Chondrocyte (in vitro differentiated cells): ENCODE measurements around the gene CKLF. TPM values are rescaled to one million over a fixed set of nuclear protein-coding genes. Genes with fewer than 3 reads are reported as not detected.

Experiments
- DNase-seq: peaks from one replicate; pipeline ENCODE4 v3.0.0; 2021; ENCODE audit warnings: mixed read lengths, low spot score
- H3K27ac Mint-ChIP-seq: one replicate; pipeline ENCODE4 v1.8.0; 2021; ENCODE audit warnings: mild to moderate bottlenecking, moderate library complexity, mixed read lengths; ENCODE audit not compliant: unreplicated experiment
- H3K27me3 Mint-ChIP-seq: 2 replicates; pipeline ENCODE4 v1.8.0; 2021; ENCODE audit warnings: low read depth, mixed read lengths
- H3K36me3 Mint-ChIP-seq: 2 replicates; pipeline ENCODE4 v1.8.0; 2021; ENCODE audit warnings: low read depth, mixed read lengths
- H3K4me1 Mint-ChIP-seq: 2 replicates; pipeline ENCODE4 v1.8.0; 2021; ENCODE audit warnings: low read depth, mild to moderate bottlenecking, mixed read lengths
- H3K4me3 Mint-ChIP-seq: one replicate; pipeline ENCODE4 v1.8.0; 2021; ENCODE audit warnings: mild to moderate bottlenecking, moderate library complexity, mixed read lengths; ENCODE audit not compliant: unreplicated experiment
- H3K9me3 Mint-ChIP-seq: 2 replicates; pipeline ENCODE4 v1.8.0; 2021; ENCODE audit warnings: low read depth, mixed read lengths
- CTCF ChIP-seq: fragments of 200-600 bp; sonication (generic); IDR thresholded peaks from 2 replicates; pipeline ENCODE4 v1.5.0; 2021; ENCODE audit warnings: antibody characterized with exemption, mild to moderate bottlenecking, moderate library complexity
- total RNA-seq: library from RNA; stranded (reverse); gene quantifications from 3 replicates; pipeline ENCODE4 v1.2.1, GENCODE V29; 2021

Gene CKLF
- total RNA-seq, 1 donor from 2014 or later = 47.3 TPM

DNA sequence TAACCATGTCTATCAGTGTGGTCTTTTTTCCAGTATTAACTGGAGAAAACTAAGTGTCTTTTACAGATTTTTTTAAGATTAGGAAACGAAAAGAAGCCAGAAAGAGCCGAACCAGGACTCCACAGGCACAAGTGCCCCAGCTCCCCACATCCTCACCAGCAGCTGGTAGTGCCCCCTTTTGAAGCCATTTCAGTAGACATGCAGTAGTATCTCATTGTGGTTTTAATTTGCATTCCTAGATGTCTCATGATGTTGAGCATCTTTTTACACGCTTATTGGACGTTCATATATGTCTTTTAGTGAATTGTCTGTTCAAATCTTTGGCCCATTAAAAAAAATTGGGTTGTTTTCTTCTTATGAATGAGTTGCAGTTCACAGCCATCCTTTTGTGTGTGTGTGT is 47.4 kb downstream of the CKLF start:
- no peak overlapping the region for H3K4me3 Mint-ChIP-seq
- no peaks in the 10 kb centered on the region for H3K9me3 Mint-ChIP-seq
- peaks cover 7% of the 10 kb centered on the region for H3K4me1 Mint-ChIP-seq
- no peak for TF ChIP-seq CTCF
- H3K36me3 Mint-ChIP-seq = no peaks in the 10 kb centered on the region
- DNase-seq = no peak
- no peaks in the 10 kb centered on the region for H3K27me3 Mint-ChIP-seq
- H3K27ac Mint-ChIP-seq = no peak overlapping the region

DNA sequence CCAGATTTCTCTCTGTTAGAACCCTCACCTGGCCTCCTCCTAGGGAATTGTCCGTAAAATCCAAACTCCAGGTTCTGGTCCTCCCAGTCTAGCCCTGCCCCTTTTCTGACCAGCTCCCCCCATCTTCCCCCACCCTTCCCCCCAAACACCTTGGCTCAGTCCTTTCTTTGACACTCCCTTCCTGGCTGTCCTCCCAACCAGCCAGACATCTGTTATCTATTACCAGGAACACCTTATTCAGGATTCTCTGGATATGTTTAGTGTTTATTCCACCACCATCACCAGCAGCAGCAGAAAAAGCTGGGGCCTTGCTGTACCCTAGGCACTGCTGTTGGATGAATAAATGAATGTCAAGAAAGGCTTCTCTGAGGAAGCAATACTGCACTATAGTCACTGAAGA is 48.1 kb downstream of the CKLF start:
- Mint-ChIP-seq H3K36me3 (no peaks in the 10 kb centered on the region), H3K4me3 (no peak overlapping the region)
- TF ChIP-seq CTCF = no peak

DNA sequence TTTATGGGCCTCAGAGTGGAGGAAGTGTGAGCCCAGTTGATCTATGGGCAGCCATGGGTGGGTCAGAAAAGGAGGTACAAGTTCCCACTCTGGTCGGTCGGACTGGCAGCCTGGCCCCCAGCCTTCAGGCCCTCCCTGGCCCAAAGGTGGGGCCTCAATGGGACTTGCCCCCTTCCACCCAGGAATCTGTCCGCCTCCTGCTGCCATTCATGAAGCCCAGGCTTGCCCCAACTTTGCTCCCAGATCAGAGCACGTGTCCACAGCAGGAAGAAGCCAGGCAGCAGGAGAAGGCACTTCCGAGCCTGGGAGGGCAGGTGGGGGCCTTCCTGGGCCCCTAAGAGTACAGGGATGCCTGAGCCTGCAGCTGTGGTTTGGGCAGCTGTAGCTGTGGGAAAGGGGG is 49.1 kb downstream of the CKLF start:
- no peak for DNase-seq
- Mint-ChIP-seq H3K9me3 (no peaks in the 10 kb centered on the region), H3K36me3 (no peaks in the 10 kb centered on the region), H3K4me3 (no peak overlapping the region), H3K4me1 (peaks cover 13% of the 10 kb centered on the region), H3K27ac (no peak overlapping the region), H3K27me3 (no peaks in the 10 kb centered on the region)
- TF ChIP-seq CTCF = no peak

More for the DNA sequence above, 48.1 kb downstream of the CKLF start:
- Mint-ChIP-seq H3K27ac (no peak overlapping the region), H3K4me1 (peaks cover 7% of the 10 kb centered on the region), H3K9me3 (no peaks in the 10 kb centered on the region), H3K27me3 (no peaks in the 10 kb centered on the region)
- no peak for DNase-seq

DNA sequence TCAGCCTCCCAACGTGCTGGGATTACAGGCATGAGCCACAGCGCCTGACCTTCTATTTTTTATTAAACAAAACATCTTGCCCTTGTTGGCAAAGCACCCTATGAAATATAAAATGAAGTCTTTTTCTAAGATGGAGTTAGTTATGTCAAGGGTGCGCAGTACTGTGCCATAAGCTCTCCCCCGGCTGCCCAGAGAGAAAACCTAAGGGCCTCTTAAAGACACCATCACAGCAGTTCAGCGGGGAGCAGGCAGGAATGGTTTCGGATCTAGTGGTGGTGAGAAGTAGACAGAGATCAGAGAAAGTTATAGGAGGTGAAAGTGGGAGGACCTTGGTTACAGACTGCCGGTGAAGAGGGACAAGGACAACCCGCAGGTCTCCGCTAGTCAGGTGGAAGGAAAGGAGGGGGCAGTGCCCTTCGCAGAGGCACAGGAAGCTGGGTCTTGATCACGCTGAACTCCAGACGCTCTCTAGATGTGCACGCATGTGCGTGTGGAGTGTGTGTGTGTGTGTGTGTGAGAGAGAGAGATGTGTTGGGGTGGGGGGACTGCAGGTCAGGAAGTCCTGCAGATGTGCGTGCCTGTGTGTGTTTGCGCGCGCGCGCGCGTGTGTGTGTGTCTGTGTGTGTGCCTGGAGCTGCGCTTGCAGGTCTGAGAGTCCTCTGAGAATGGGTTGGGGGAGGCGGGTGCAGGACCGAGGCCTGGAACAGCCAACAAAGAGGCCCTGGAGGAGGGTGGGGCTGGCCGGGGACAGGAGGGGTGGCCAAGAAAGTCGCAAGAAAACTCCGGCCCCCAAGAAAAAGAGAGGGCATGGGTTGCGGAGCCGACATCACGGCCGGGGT is 51.4 kb downstream of the CKLF start:
- Mint-ChIP-seq H3K27ac (peak overlapping the region; percentile 97), H3K27me3 (no peaks in the 10 kb centered on the region), H3K4me1 (peaks cover 34% of the 10 kb centered on the region), H3K4me3 (peak overlapping the region; percentile 96), H3K9me3 (no peaks in the 10 kb centered on the region), H3K36me3 (no peaks in the 10 kb centered on the region)
- TF ChIP-seq CTCF = no peak
- DNase-seq = no peak

DNA sequence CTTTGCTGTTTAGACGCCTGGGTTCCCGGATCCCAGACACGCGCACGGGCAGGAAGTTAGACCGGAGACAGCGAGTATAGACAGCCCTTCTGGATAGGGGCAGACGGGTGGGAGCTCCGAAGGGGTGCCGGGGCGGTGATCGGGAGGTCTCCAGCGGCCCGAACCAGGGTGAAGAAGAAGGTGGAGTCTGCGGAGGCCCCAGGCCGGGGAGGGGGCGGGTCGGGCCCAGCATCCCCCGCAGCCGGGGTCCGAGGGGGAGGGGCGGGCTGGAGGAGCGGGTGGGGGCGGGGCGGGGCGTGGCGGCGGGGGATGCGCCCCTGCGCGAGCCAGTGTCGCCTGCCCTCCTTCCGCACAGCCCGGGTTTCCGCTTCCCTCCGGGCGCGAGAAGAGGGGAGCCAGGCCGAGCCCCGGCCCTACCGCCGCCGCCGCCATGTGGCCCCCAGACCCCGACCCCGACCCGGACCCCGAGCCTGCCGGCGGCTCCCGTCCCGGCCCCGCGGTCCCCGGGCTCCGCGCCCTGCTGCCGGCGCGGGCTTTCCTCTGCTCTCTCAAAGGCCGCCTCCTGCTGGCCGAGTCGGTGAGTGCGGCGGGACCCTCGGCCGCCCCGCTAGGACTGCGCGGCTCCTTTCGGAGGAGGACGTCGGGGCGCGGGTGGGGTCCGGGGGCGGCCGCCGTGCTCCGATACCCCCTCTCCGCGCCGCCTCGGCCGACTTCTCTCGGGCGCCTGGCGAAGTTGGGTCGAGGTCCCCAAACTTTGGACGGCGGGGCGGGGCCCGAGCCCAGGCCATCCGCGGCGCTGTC is 52.2 kb downstream of the CKLF start, which contains the start of gene CMTM3:
Gene CMTM3 (plus strand): TSS at position 329 of the 801 bp plus-strand sequence. CDS start 102 bp downstream, at position 431.
- Mint-ChIP-seq H3K36me3 (peaks cover under 1% of the 10 kb centered on the region), H3K4me3 (peak within 1 kb of the TSS; percentile 96), H3K4me1 (peaks cover 37% of the 10 kb centered on the region), H3K27me3 (no peaks in the 10 kb centered on the region), H3K27ac (peak within 1 kb of the TSS; percentile 97), H3K9me3 (no peaks in the 10 kb centered on the region)
- peak; percentile 95 for TF ChIP-seq CTCF
- DNase-seq = no peak
